NCI-H128 (cell line): ENCODE measurements around the gene NRG2.

Experiments used
- DNase-seq: peaks from one replicate; lab custom pipeline; 2025; ENCODE audit not compliant: unreplicated experiment; lab: John Stamatoyannopoulos, UW

The NRG2 gene

GRCh38 chr5:139843991-139844390, 199.1 kb downstream of the NRG2 start:
- no peak for DNase-seq

- no peak for DNase-seq
Measured at GRCh38 chr5:139842321-139842720, 200.8 kb downstream of the NRG2 start.

- DNase-seq, result no peak
Measured at GRCh38 chr5:139841549-139841948, 201.6 kb downstream of the NRG2 start.

- no peak for DNase-seq
Measured at GRCh38 chr5:139839918-139840317, 203.2 kb downstream of the NRG2 start.

- DNase-seq, result no peak
Measured at GRCh38 chr5:139839232-139839815, 203.8 kb downstream of the NRG2 start.

- DNase-seq, result no peak
Measured at GRCh38 chr5:139838381-139839197, 204.5 kb downstream of the NRG2 start.

- DNase-seq, result no peak
Measured at GRCh38 chr5:139837711-139838380, 205.3 kb downstream of the NRG2 start.

- DNase-seq, result no peak
Measured at GRCh38 chr5:139836469-139837208, 206.5 kb downstream of the NRG2 start.

- no peak for DNase-seq
Measured at GRCh38 chr5:139835656-139836055, 207.4 kb downstream of the NRG2 start.

GRCh38 chr5:139833525-139833924, 209.6 kb downstream of the NRG2 start:
- DNase-seq, result no peak

GRCh38 chr5:139831624-139832023, 211.5 kb downstream of the NRG2 start:
- DNase-seq, result no peak

- no peak for DNase-seq
Measured at GRCh38 chr5:139829471-139829870, 213.6 kb downstream of the NRG2 start.

- no peak for DNase-seq
Measured at GRCh38 chr5:139828207-139828895, 214.7 kb downstream of the NRG2 start.

GRCh38 chr5:139825690-139826089, 217.4 kb downstream of the NRG2 start:
- no peak for DNase-seq

- DNase-seq, result no peak
Measured at GRCh38 chr5:139823757-139824355, 219.2 kb downstream of the NRG2 start.

GRCh38 chr5:139822553-139823425, 220.3 kb downstream of the NRG2 start:
- DNase-seq, result no peak

- DNase-seq, result no peak
Measured at GRCh38 chr5:139821806-139822552, 221.1 kb downstream of the NRG2 start.

GRCh38 chr5:139820606-139821005, 222.5 kb downstream of the NRG2 start:
- no peak for DNase-seq

GRCh38 chr5:139820130-139820529, 223.0 kb downstream of the NRG2 start:
- DNase-seq, result no peak
